A549 (cell line): ENCODE measurements around the gene PPA2. TPM values are rescaled to one million over a fixed set of nuclear protein-coding genes. Genes with fewer than 3 reads are reported as not detected.
"Not testable (repeated sequence)": the region's sequence is repeated elsewhere in the genome, so short reads cannot be mapped to it uniquely, and the experiment has no call there.

Experiments
- ATAC-seq, 2 experiments: fragments of 200-7000 bp in 1 of 2; fragments of >200 bp in 1 of 2; cut with Nextera tagmentation in 1 of 2; cut with Tn5 transposase in 1 of 2; 3 replicates each; pipeline versions ENCODE4 v1.8.0 to v1.9.1; 2018 to 2020; ENCODE audit warnings: mild to moderate bottlenecking in 1 of 2, moderate library complexity in 1 of 2
- CTCF ChIA-PET: fragments of 300-600 bp; sonication (Branson Sonifier 250); formaldehyde crosslinking; extraction: SDS; loops from one replicate; lab custom pipeline; 2021; ENCODE audit warnings: antibody characterized with exemption, inconsistent platforms; lab: Yijun Ruan, JAX
- POLR2A ChIA-PET: fragments of 350-600 bp; formaldehyde crosslinking; extraction: SDS; loops from one replicate; lab custom pipeline; 2021; ENCODE audit warnings: antibody characterized with exemption, inconsistent platforms; lab: Yijun Ruan, JAX
- DNase-seq, 2 experiments: peaks; one replicate each; pipeline versions ENCODE4 v3.0.0 to v3.0.0-alpha.2; 2011 to 2016; ENCODE audit warnings: low read depth in 1 of 2, low spot score in 1 of 2
- FAIRE-seq: peaks from 2 replicates; lab custom pipeline; 2011; peaks lifted over from hg19 to GRCh38; lab: Jason Lieb, UNC
- H3K27ac ChIP-seq, 2 experiments: fragments of >200 bp; sonication (Bioruptor Twin); formaldehyde crosslinking; 3 replicates each; pipeline ENCODE4 v1.5.1; 2016 to 2017
- H3K4me1 ChIP-seq: fragments of >200 bp; sonication (Bioruptor Twin); formaldehyde crosslinking; 3 replicates; pipeline ENCODE4 v1.6.1; 2016
- H3K4me2 ChIP-seq: fragments of >200 bp; sonication (Bioruptor Twin); formaldehyde crosslinking; 3 replicates; pipeline ENCODE4 v1.6.1; 2016
- H3K4me3 ChIP-seq: fragments of >200 bp; sonication (Bioruptor Twin); formaldehyde crosslinking; 3 replicates; pipeline ENCODE4 v1.5.1; 2016
- H3K9me3 ChIP-seq: fragments of >200 bp; sonication (Bioruptor Twin); formaldehyde crosslinking; 3 replicates; pipeline ENCODE4 v1.6.1; 2016
- CBX8 ChIP-seq: fragments of 200-600 bp; sonication (generic); IDR thresholded peaks from 2 replicates; pipeline ENCODE4 v1.6.1; 2016
- FOSL2 ChIP-seq, 2 experiments: fragments of 450-650 bp in 1 of 2; fragments of >200 bp in 1 of 2; sonication (Bioruptor Twin) in 1 of 2; formaldehyde crosslinking; IDR thresholded peaks; 2 replicates each; pipeline versions ENCODE4 v1.5.0 to v1.6.1; 2016 to 2020; ENCODE audit warnings: mild to moderate bottlenecking in 1 of 2, moderate library complexity in 1 of 2
- FOXS1 ChIP-seq: fragments of 250-450 bp; sonication (Bioruptor Pico); IDR thresholded peaks from 2 replicates; pipeline ENCODE4 v1.5.0; 2020; ENCODE audit warnings: mild to moderate bottlenecking, moderate library complexity
- HDAC2 ChIP-seq: fragments of 200-600 bp; sonication (generic); IDR thresholded peaks from 2 replicates; pipeline ENCODE4 v1.6.1; 2016
- HEYL ChIP-seq: fragments of 250-450 bp; sonication (Bioruptor Pico); IDR thresholded peaks from 2 replicates; pipeline ENCODE4 v1.8.0; 2021; ENCODE audit warnings: mild to moderate bottlenecking, moderate library complexity
- HOXA7 ChIP-seq: fragments of 250-450 bp; sonication (Bioruptor Pico); IDR thresholded peaks from 2 replicates; pipeline ENCODE4 v1.5.0; 2020; ENCODE audit warnings: mild to moderate bottlenecking, moderate library complexity
- KDM5A ChIP-seq: fragments of 200-600 bp; sonication (generic); IDR thresholded peaks from 2 replicates; pipeline ENCODE4 v1.6.1; 2016; ENCODE audit warnings: antibody characterized with exemption, mild to moderate bottlenecking
- MAFK ChIP-seq: fragments of 450-650 bp; IDR thresholded peaks from 2 replicates; pipeline ENCODE4 v1.6.1; 2014; ENCODE audit not compliant: partially characterized antibody
- MAZ ChIP-seq: fragments of 150-350 bp; IDR thresholded peaks from 2 replicates; pipeline ENCODE4 v1.6.1; 2014; ENCODE audit warnings: antibody characterized with exemption, low read depth, low read length, borderline replicate concordance
- MYC ChIP-seq: IDR thresholded peaks from 2 replicates; pipeline ENCODE4 v1.6.1; 2012; ENCODE audit warnings: mild to moderate bottlenecking, inconsistent platforms, low read length, improper control_type of control experiment, borderline replicate concordance
- NFE2L2 ChIP-seq: fragments of 150-350 bp; conservative IDR thresholded peaks from 2 replicates; pipeline ENCODE4 v1.6.1; 2014; ENCODE audit warnings: low read length
- NR3C1 ChIP-seq: fragments of >200 bp; sonication (Bioruptor Twin); formaldehyde crosslinking; IDR thresholded peaks from 3 replicates; pipeline ENCODE4 v1.6.1; 2017
- POLR2A ChIP-seq: IDR thresholded peaks from 2 replicates; pipeline ENCODE4 v1.6.1; 2012; ENCODE audit warnings: mild to moderate bottlenecking, low read length
- RARB ChIP-seq: fragments of 250-450 bp; sonication (Bioruptor Pico); IDR thresholded peaks from 2 replicates; pipeline ENCODE4 v1.8.0; 2021; ENCODE audit warnings: mild to moderate bottlenecking, moderate library complexity
- RCOR1 ChIP-seq: fragments of 150-350 bp; IDR thresholded peaks from 2 replicates; pipeline ENCODE4 v1.6.1; 2014; ENCODE audit warnings: antibody characterized with exemption, low read length, low read depth
- RFX5 ChIP-seq: fragments of 450-650 bp; IDR thresholded peaks from 2 replicates; pipeline ENCODE4 v1.7.1; 2014; ENCODE audit warnings: antibody characterized with exemption, mild to moderate bottlenecking, moderate library complexity
- SMC3 ChIP-seq: fragments of >200 bp; sonication (Bioruptor Twin); formaldehyde crosslinking; IDR thresholded peaks from 3 replicates; pipeline ENCODE4 v1.6.1; 2018; ENCODE audit warnings: inconsistent platforms
- TFCP2L1 ChIP-seq: fragments of 250-450 bp; sonication (Bioruptor Pico); IDR thresholded peaks from 2 replicates; pipeline ENCODE4 v1.5.0; 2021; ENCODE audit warnings: mild to moderate bottlenecking
- TP53 ChIP-seq: fragments of 250-450 bp; sonication (Bioruptor Pico); IDR thresholded peaks from 2 replicates; pipeline ENCODE4 v1.5.0; 2021; ENCODE audit warnings: mild to moderate bottlenecking, moderate library complexity
- ZC3H11A ChIP-seq: fragments of 450-650 bp; IDR thresholded peaks from 2 replicates; pipeline ENCODE4 v1.6.1; 2014; ENCODE audit warnings: antibody characterized with exemption, mild to moderate bottlenecking
- ZNF302 ChIP-seq: fragments of 250-450 bp; sonication (Bioruptor Pico); IDR thresholded peaks from 2 replicates; pipeline ENCODE4 v1.9.0; 2021; ENCODE audit warnings: inconsistent platforms, mild to moderate bottlenecking, moderate library complexity
- WGBS: methylation state at CpG from one replicate; pipeline ENCODE4 v1.1.6; 2017; ENCODE audit errors: missing lambda C conversion rate; 5-methylcytosine and 5-hydroxymethylcytosine counted together
- polyA plus RNA-seq, 4 experiments: library from polyadenylated mRNA; depleted of rRNA in 3 of 4; stranded (reverse); fragments of >200 nt; fragmentation: RNase III in 1 of 4; extraction: RNeasy Plus Mini Kit Qiagen cat#74134 plus additional on column Dnase treatment in 1 of 4; gene quantifications; 2 replicates in 3 of 4; 3 replicates in 1 of 4; pipeline ENCODE4 v1.2.3, GENCODE V29; 2011 to 2017
- TF ChIP-seq, protein P1 (sequence below): IDR thresholded peaks from 2 replicates; pipeline ENCODE4 v1.6.1; 2012

PPA2 gene
- polyA plus RNA-seq, 2 of the 4 experiments (the other 2 are of a cell fraction): 89.1 to 140 TPM

DNA sequence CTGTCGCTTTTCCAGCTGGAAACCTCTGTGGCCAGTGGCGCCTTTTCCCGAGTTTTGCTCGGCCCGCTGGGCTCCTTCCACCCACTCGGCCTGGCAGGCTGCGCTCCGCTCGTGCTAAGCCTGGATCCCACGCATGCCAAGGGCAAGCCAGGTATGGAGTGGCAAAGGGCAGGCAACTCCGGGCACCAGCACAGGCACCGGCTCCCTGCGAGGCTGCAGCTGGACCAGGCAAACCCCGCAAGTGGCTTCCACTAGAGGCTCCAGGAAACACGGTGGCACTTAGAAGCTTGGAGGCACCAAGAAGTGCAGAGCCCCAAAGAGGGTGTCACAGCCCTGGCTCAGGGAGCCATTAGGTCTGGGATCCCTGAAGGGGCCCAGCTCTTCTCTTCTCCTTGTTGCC lies 59.5 kb downstream of the PPA2 start:
- POLR2A ChIA-PET: no interaction called here
- ATAC-seq (no peak), DNase-seq (no peak), FAIRE-seq (no peak)
- CTCF ChIA-PET: no interaction called here
- H3K4me1 ChIP-seq: no peaks in the 10 kb centered on the region
- H3K9me3 ChIP-seq: no peaks in the 10 kb centered on the region
- 100% methylated on average over 5 of the region's 15 CpGs for WGBS
- H3K27ac ChIP-seq: no peak overlapping the region
- H3K4me2 ChIP-seq: no peak overlapping the region
- no peak overlapping the region for H3K4me3 ChIP-seq
- TF ChIP-seq HEYL (CRISPR knock-in tag) (no peak), ZC3H11A (no peak), HOXA7 (CRISPR knock-in tag) (no peak), MYC (no peak), TP53 (CRISPR knock-in tag) (no peak), POLR2A (no peak), ZNF302 (CRISPR knock-in tag) (no peak), RARB (CRISPR knock-in tag) (no peak), FOSL2 (IDR thresholded peaks at IDR 0.05) (no peak), FOSL2 (CRISPR knock-in tag; IDR thresholded peaks at IDR 0.05) (no peak), KDM5A (no peak), NFE2L2 (no peak), TFCP2L1 (CRISPR knock-in tag) (no peak), FOXS1 (no peak), MAZ (no peak), RFX5 (no peak), RCOR1 (no peak)
- TF ChIP-seq, protein P1, sequence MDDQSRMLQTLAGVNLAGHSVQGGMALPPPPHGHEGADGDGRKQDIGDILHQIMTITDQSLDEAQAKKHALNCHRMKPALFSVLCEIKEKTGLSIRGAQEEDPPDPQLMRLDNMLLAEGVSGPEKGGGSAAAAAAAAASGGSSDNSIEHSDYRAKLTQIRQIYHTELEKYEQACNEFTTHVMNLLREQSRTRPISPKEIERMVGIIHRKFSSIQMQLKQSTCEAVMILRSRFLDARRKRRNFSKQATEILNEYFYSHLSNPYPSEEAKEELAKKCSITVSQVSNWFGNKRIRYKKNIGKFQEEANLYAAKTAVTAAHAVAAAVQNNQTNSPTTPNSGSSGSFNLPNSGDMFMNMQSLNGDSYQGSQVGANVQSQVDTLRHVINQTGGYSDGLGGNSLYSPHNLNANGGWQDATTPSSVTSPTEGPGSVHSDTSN: no peak

DNA sequence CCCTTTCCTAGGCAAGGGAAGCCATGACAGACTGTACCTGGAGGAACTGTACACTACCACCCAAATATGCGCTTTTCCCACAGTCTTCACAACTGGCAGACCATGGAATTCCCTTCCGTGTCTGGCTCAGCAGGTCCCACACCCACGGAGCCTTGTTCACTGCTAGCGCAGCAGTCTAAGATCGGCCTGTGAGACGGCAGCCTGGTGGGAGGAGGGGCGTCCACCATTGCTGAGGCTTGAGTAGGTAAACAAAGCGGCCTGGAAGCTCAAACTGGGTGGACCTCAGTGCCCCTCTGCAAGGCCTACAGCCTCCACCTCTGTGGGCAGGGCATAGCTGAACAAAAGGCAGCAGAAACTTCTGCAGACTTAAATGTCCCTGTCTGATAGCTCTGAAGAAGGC lies 64.7 kb downstream of the PPA2 start:
- POLR2A ChIA-PET, H3K27ac ChIP-seq, H3K4me2 ChIP-seq, H3K9me3 ChIP-seq, H3K4me3 ChIP-seq, DNase-seq, FAIRE-seq, CTCF ChIA-PET, H3K4me1 ChIP-seq, ATAC-seq: not testable (repeated sequence)
- 97% methylated on average over 3 of the region's 8 CpGs for WGBS

DNA sequence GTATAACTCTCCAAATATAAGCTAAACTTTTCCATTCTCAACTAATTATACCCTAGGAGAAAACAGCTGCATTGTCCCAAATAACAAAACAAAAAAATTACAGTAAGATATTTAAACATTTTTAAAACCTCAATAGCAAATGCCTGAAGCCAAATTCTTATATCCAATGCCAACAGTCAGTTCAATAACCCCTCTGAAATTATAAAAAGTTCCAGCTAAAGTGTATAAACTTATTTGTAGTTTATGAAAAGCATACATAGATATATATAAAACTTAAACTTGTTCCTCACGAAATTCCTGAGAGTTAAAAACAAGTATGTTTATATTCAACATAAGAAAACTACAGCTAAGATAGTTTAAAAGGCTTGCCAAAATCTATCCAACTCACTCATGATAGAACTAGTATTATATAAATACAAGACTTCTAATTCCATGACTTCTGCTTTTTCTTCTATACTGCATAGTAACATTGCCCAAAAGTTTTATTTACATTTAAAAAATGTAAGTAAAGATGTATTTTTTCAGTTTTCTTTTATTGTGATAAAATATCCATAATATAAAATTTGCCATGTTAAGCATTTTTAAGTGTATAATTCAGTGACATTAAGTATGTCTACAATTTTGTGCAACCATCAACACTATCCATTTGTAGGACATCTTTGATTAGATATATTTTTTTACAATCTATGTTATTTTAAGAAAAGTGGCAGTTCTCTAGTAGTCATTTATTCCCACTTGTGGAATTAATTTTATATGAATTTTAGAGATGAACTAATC lies 72.8 kb downstream of the PPA2 start:
- ChIA-PET CTCF (no interaction called here), POLR2A (no interaction called here)
- Histone ChIP-seq H3K4me3 (no peak overlapping the region), H3K27ac (no peak overlapping the region), H3K4me2 (no peak overlapping the region), H3K9me3 (peaks cover 4% of the 10 kb centered on the region; the same call in 1 of the 3 replicates), H3K4me1 (peaks cover 11% of the 10 kb centered on the region; the same call in 2 of the 3 replicates)
- FAIRE-seq (no peak), ATAC-seq (no peak), DNase-seq (no peak)
- TF ChIP-seq HDAC2 (no peak), NR3C1 (no peak), RARB (CRISPR knock-in tag) (no peak), SMC3 (no peak), MAFK (no peak), CBX8 (no peak)
- 34% methylated on average over 1 of the region's 1 CpG for WGBS
